Measurements from ENCODE around the gene MED10.
A peak's percentile ranks its signal among the peaks of the same experiment; 100 is the strongest.

The MED10 gene

GRCh38 chr5:6377905-6378765 lies at the start of gene MED10:
TSS of gene MED10 (minus strand) at chr5:6378547. CDS start at chr5:6378483, 64 bp downstream.
- DNase-seq (ENCODE audit: low spot score) (peak; percentile 90), FAIRE-seq (peak; percentile 82)

- FAIRE-seq = no peak
- DNase-seq (ENCODE audit: low spot score) = peak; percentile 80
Observed at GRCh38 chr5:6427694-6428093, 49.3 kb upstream of the MED10 start.

- no peak for FAIRE-seq
Observed at GRCh38 chr5:6424700-6425099, 46.4 kb upstream of the MED10 start.

GRCh38 chr5:6424110-6424659 lies 45.8 kb upstream of the MED10 start:
- FAIRE-seq = no peak
- no peak for DNase-seq (ENCODE audit: low spot score)

More at GRCh38 chr5:6424700-6425099, 46.4 kb upstream of the MED10 start:
- no peak for DNase-seq (ENCODE audit: low spot score)

- FAIRE-seq = no peak
- DNase-seq (ENCODE audit: low spot score) = no peak
Observed at GRCh38 chr5:6423327-6424109, 45.2 kb upstream of the MED10 start.

- DNase-seq (ENCODE audit: low spot score) (peak; percentile 66), FAIRE-seq (no peak)
Observed at GRCh38 chr5:6419340-6419852, 41.0 kb upstream of the MED10 start.

GRCh38 chr5:6418679-6419276 lies 40.4 kb upstream of the MED10 start:
- DNase-seq (ENCODE audit: low spot score) (no peak), FAIRE-seq (no peak)

- no peak for DNase-seq (ENCODE audit: low spot score)
- no peak for FAIRE-seq
Observed at GRCh38 chr5:6417657-6418056, 39.3 kb upstream of the MED10 start.

GRCh38 chr5:6412811-6413210 lies 34.5 kb upstream of the MED10 start:
- DNase-seq (ENCODE audit: low spot score) = no peak
- FAIRE-seq = no peak

GRCh38 chr5:6411141-6411540 lies 32.8 kb upstream of the MED10 start:
- DNase-seq (ENCODE audit: low spot score) (no peak), FAIRE-seq (no peak)

GRCh38 chr5:6410421-6410820 lies 32.1 kb upstream of the MED10 start:
- DNase-seq (ENCODE audit: low spot score) (no peak), FAIRE-seq (no peak)

GRCh38 chr5:6408627-6409446 lies 30.5 kb upstream of the MED10 start:
- FAIRE-seq (no peak), DNase-seq (ENCODE audit: low spot score) (peak; percentile 56)

- no peak for FAIRE-seq
- no peak for DNase-seq (ENCODE audit: low spot score)
Observed at GRCh38 chr5:6408260-6408596, 29.9 kb upstream of the MED10 start.

GRCh38 chr5:6407558-6408259 lies 29.4 kb upstream of the MED10 start:
- DNase-seq (ENCODE audit: low spot score) = no peak
- FAIRE-seq = no peak

GRCh38 chr5:6405591-6405990 lies 27.2 kb upstream of the MED10 start:
- FAIRE-seq = no peak
- no peak for DNase-seq (ENCODE audit: low spot score)

GRCh38 chr5:6404129-6404528 lies 25.8 kb upstream of the MED10 start:
- DNase-seq (ENCODE audit: low spot score) (peak; percentile 82), FAIRE-seq (peak; percentile 55)

GRCh38 chr5:6403416-6403815 lies 25.1 kb upstream of the MED10 start:
- FAIRE-seq = no peak
- no peak for DNase-seq (ENCODE audit: low spot score)

GRCh38 chr5:6402939-6403338 lies 24.6 kb upstream of the MED10 start:
- DNase-seq (ENCODE audit: low spot score) = no peak
- no peak for FAIRE-seq

- no peak for DNase-seq (ENCODE audit: low spot score)
Observed at GRCh38 chr5:6401410-6401809, 23.1 kb upstream of the MED10 start.

More at GRCh38 chr5:6401410-6401809, 23.1 kb upstream of the MED10 start:
- no peak for FAIRE-seq
